ENCODE results near the gene PPP1R13L. TPM values are rescaled to one million over a fixed set of nuclear protein-coding genes. Genes with fewer than 3 reads are reported as not detected.

Gene PPP1R13L
- total RNA-seq, 1 donor from 2014 or later: 5.1 TPM

- no peak for ATAC-seq (ENCODE audit: low read depth)
- peaks cover 9% of the 10 kb centered on the region for H3K36me3 Mint-ChIP-seq (ENCODE audit: low read depth)
- no peak for TF ChIP-seq CTCF (IDR thresholded peaks at IDR 0.05)
- ChIA-PET CTCF (interaction anchor here (1.9 to 5.8 kb wide), 4 partner anchors 35 to 82 kb away, joined by 6 to 52 read pairs (median 7); partner anchors contain the start of gene FOSB), POLR2A (interaction anchor here (0.5 to 2.3 kb wide), 4 partner anchors 75 to 483 kb away, joined by 3 to 12 read pairs (median 3); no protein-coding TSS in a partner anchor)
- peak overlapping the region; percentile 53 for H3K27ac Mint-ChIP-seq
- intact Hi-C loops (cut with micrococcal nuclease): loop anchor here (10.0 kb wide), 3 partner anchors 149 to 461 kb away; partner anchors contain the start of genes FOXA3, MARK4 and SYMPK
- H3K9me3 Mint-ChIP-seq: no peaks in the 10 kb centered on the region
- peak overlapping the region; percentile 96 for H3K4me3 Mint-ChIP-seq
- DNase-seq: peak; percentile 51
- H3K4me1 Mint-ChIP-seq: peaks cover 36% of the 10 kb centered on the region
- H3K27me3 Mint-ChIP-seq: peaks cover 16% of the 10 kb centered on the region
Measured at GRCh38 chr19:45403781-45404556, 900 bp downstream of the PPP1R13L start.

GRCh38 chr19:45403272-45403671 is 1.6 kb downstream of the PPP1R13L start:
- Mint-ChIP-seq H3K36me3 (ENCODE audit: low read depth) (peaks cover 9% of the 10 kb centered on the region), H3K9me3 (no peaks in the 10 kb centered on the region), H3K27me3 (peaks cover 21% of the 10 kb centered on the region), H3K27ac (no peak overlapping the region), H3K4me3 (no peak overlapping the region), H3K4me1 (peaks cover 39% of the 10 kb centered on the region)
- no peak for DNase-seq
- ChIA-PET POLR2A (interaction anchor here (1.7 to 2.3 kb wide), 2 partner anchors 16 to 75 kb away, joined by 5 to 12 read pairs; no protein-coding TSS in a partner anchor), CTCF (interaction anchor here (0.9 to 5.8 kb wide), 6 partner anchors 10 to 82 kb away, joined by 3 to 52 read pairs (median 7); partner anchors contain the start of gene FOSB)
- no peak for TF ChIP-seq CTCF (IDR thresholded peaks at IDR 0.05)
- no peak for ATAC-seq (ENCODE audit: low read depth)
- intact Hi-C loops (cut with micrococcal nuclease): loop anchor here (10.0 kb wide), 3 partner anchors 148 to 462 kb away; partner anchors contain the start of genes FOXA3, MARK4 and SYMPK

- intact Hi-C loops (cut with micrococcal nuclease): loop anchor here (10.0 kb wide), 3 partner anchors 148 to 462 kb away; partner anchors contain the start of genes FOXA3, MARK4 and SYMPK
- peaks cover 36% of the 10 kb centered on the region for H3K4me1 Mint-ChIP-seq
Measured at GRCh38 chr19:45402298-45403061, 2.4 kb downstream of the PPP1R13L start.

GRCh38 chr19:45401815-45402214 is 3.1 kb downstream of the PPP1R13L start:
- peaks cover 9% of the 10 kb centered on the region for H3K36me3 Mint-ChIP-seq (ENCODE audit: low read depth)
- POLR2A ChIA-PET: interaction anchor here (0.7 to 1.7 kb wide), 6 partner anchors 17 to 77 kb away, joined by 4 to 6 read pairs (median 4); no protein-coding TSS in a partner anchor
- H3K27me3 Mint-ChIP-seq: peaks cover 26% of the 10 kb centered on the region
- no peak overlapping the region for H3K4me3 Mint-ChIP-seq
- no peak overlapping the region for H3K27ac Mint-ChIP-seq
- CTCF ChIA-PET: interaction anchor here (0.6 to 5.8 kb wide), 9 partner anchors 18 to 398 kb away, joined by 3 to 52 read pairs (median 4); no protein-coding TSS in a partner anchor
- peaks cover 32% of the 10 kb centered on the region for H3K4me1 Mint-ChIP-seq
- no peak for ATAC-seq (ENCODE audit: low read depth)
- no peak for TF ChIP-seq CTCF (IDR thresholded peaks at IDR 0.05)
- H3K9me3 Mint-ChIP-seq: no peaks in the 10 kb centered on the region
- DNase-seq: no peak
- intact Hi-C loops (cut with micrococcal nuclease): loop anchor here (10.0 kb wide), 3 partner anchors 147 to 463 kb away; partner anchors contain the start of genes FOXA3, MARK4 and SYMPK

More at GRCh38 chr19:45402298-45403061, 2.4 kb downstream of the PPP1R13L start:
- ChIA-PET POLR2A (interaction anchor here (0.7 to 1.7 kb wide), 7 partner anchors 16 to 76 kb away, joined by 3 to 6 read pairs (median 4); no protein-coding TSS in a partner anchor), CTCF (interaction anchor here (0.6 to 5.8 kb wide), 12 partner anchors 9 to 397 kb away, joined by 3 to 52 read pairs (median 4); partner anchors contain the start of gene FOSB)
- H3K27me3 Mint-ChIP-seq: peaks cover 26% of the 10 kb centered on the region
- ATAC-seq (ENCODE audit: low read depth) (no peak), DNase-seq (peak; percentile 55)
- H3K9me3 Mint-ChIP-seq: no peaks in the 10 kb centered on the region
- no peak for TF ChIP-seq CTCF (IDR thresholded peaks at IDR 0.05)
- no peak overlapping the region for H3K27ac Mint-ChIP-seq
- H3K36me3 Mint-ChIP-seq (ENCODE audit: low read depth): peaks cover 9% of the 10 kb centered on the region
- H3K4me3 Mint-ChIP-seq: no peak overlapping the region

All from activated B cell treated with CpG ODN at 0.5 μM for 24 hours (primary cell).